ENCODE results near the gene DCLK2. TPM values are rescaled to one million over a fixed set of nuclear protein-coding genes. Genes with fewer than 3 reads are reported as not detected.

The DCLK2 gene
- total RNA-seq, 2 experiments from 2014 or later, result not detected

GRCh38 chr4:150065740-150066139 lies 12.5 kb upstream of the DCLK2 start:
- ChIA-PET CTCF (no interaction called here), POLR2A (no interaction called here)
- Mint-ChIP-seq H3K27ac (no peak overlapping the region), H3K27me3 (peaks cover 65% of the 10 kb centered on the region), H3K9me3 (no peaks in the 10 kb centered on the region), H3K4me1 (ENCODE audit: low read depth) (no peaks in the 10 kb centered on the region), H3K36me3 (ENCODE audit: low read depth) (no peaks in the 10 kb centered on the region), H3K4me3 (no peak overlapping the region)
- TF ChIP-seq CTCF (IDR thresholded peaks at IDR 0.05), result no peak
- Histone ChIP-seq H3K36me3 (ENCODE audit: insufficient read depth, low read length) (no peaks in the 10 kb centered on the region), H3K4me3 (ENCODE audit: low read length) (no peak overlapping the region), H3K4me1 (ENCODE audit: insufficient read depth, low read length) (no peaks in the 10 kb centered on the region), H3K9me3 (ENCODE audit: control insufficient read depth in 1 of 2, insufficient read depth in 1 of 2, low read length in 2 of 2) (no peaks in the 10 kb centered on the region), H3K27me3 (ENCODE audit: control insufficient read depth in 1 of 2, insufficient read depth in 2 of 2, low read length in 2 of 2) (peaks cover 0 to 6% of the 10 kb centered on the region in 2 experiments), H3K27ac (ENCODE audit: low read depth in 1 of 2, low read length in 2 of 2) (no peak overlapping the region)
- DNase-seq (no peak), ATAC-seq (ENCODE audit: poor library complexity) (no peak)
- intact Hi-C loops (cut with DNase I, micrococcal nuclease), result no loop called here

- ChIA-PET POLR2A (no interaction called here), CTCF (no interaction called here)
- Histone ChIP-seq H3K27me3 (ENCODE audit: control insufficient read depth in 1 of 2, insufficient read depth in 2 of 2, low read length in 2 of 2) (peaks cover 0 to 6% of the 10 kb centered on the region in 2 experiments), H3K4me1 (ENCODE audit: insufficient read depth, low read length) (no peaks in the 10 kb centered on the region), H3K9me3 (ENCODE audit: control insufficient read depth in 1 of 2, insufficient read depth in 1 of 2, low read length in 2 of 2) (no peaks in the 10 kb centered on the region), H3K27ac (ENCODE audit: low read depth in 1 of 2, low read length in 2 of 2) (no peak overlapping the region), H3K36me3 (ENCODE audit: insufficient read depth, low read length) (no peaks in the 10 kb centered on the region), H3K4me3 (ENCODE audit: low read length) (no peak overlapping the region)
- no peak for ATAC-seq (ENCODE audit: poor library complexity)
- TF ChIP-seq CTCF (IDR thresholded peaks at IDR 0.05), result no peak
- no peak overlapping the region for H3K27ac Mint-ChIP-seq
- DNase-seq, result no peak
- intact Hi-C loops (cut with DNase I, micrococcal nuclease), result no loop called here
- H3K4me1 Mint-ChIP-seq (ENCODE audit: low read depth), result no peaks in the 10 kb centered on the region
- H3K27me3 Mint-ChIP-seq, result peaks cover 51% of the 10 kb centered on the region
- H3K4me3 Mint-ChIP-seq, result no peak overlapping the region
- no peaks in the 10 kb centered on the region for H3K36me3 Mint-ChIP-seq (ENCODE audit: low read depth)
- no peaks in the 10 kb centered on the region for H3K9me3 Mint-ChIP-seq
Measured at GRCh38 chr4:150067859-150068258, 10.4 kb upstream of the DCLK2 start.

GRCh38 chr4:150068300-150068960 lies 9.8 kb upstream of the DCLK2 start:
- ChIA-PET POLR2A (no interaction called here), CTCF (no interaction called here)
- Histone ChIP-seq H3K36me3 (ENCODE audit: insufficient read depth, low read length) (no peaks in the 10 kb centered on the region), H3K9me3 (ENCODE audit: control insufficient read depth in 1 of 2, insufficient read depth in 1 of 2, low read length in 2 of 2) (no peaks in the 10 kb centered on the region), H3K4me3 (ENCODE audit: low read length) (no peak overlapping the region), H3K27me3 (ENCODE audit: control insufficient read depth in 1 of 2, insufficient read depth in 2 of 2, low read length in 2 of 2) (peaks cover 0 to 6% of the 10 kb centered on the region in 2 experiments), H3K27ac (ENCODE audit: low read depth in 1 of 2, low read length in 2 of 2) (no peak overlapping the region), H3K4me1 (ENCODE audit: insufficient read depth, low read length) (no peaks in the 10 kb centered on the region)
- Mint-ChIP-seq H3K4me1 (ENCODE audit: low read depth) (no peaks in the 10 kb centered on the region), H3K27ac (no peak overlapping the region), H3K36me3 (ENCODE audit: low read depth) (no peaks in the 10 kb centered on the region), H3K9me3 (no peaks in the 10 kb centered on the region), H3K4me3 (no peak overlapping the region), H3K27me3 (peaks cover 48% of the 10 kb centered on the region)
- intact Hi-C loops (cut with DNase I, micrococcal nuclease), result no loop called here
- TF ChIP-seq CTCF (IDR thresholded peaks at IDR 0.05), result no peak
- no peak for DNase-seq
- ATAC-seq (ENCODE audit: poor library complexity), result no peak

All from CD4-positive, alpha-beta T cell (primary cell).